Keratinocyte (primary cell): Measurements from ENCODE around the gene RBM39. TPM values are rescaled to one million over a fixed set of nuclear protein-coding genes. Genes with fewer than 3 reads are reported as not detected.

ENCODE experiments used
- DNase-seq: peaks from one replicate; pipeline ENCODE4 v3.0.0-alpha.2; 2011; ENCODE audit warnings: low read depth, missing footprints, low spot score
- FAIRE-seq: peaks from 2 replicates; lab custom pipeline; 2011; peaks lifted over from hg19 to GRCh38; lab: Jason Lieb, UNC
- H2AFZ ChIP-seq: 2 replicates; pipeline ENCODE4 v1.6.0; 2012; ENCODE audit warnings: low read length, control low read depth, inconsistent platforms; ENCODE audit not compliant: control insufficient read depth
- H3K27ac ChIP-seq: 2 replicates; pipeline ENCODE4 v1.5.1; 2011; ENCODE audit warnings: low read length; ENCODE audit not compliant: control insufficient read depth, insufficient read depth
- H3K27me3 ChIP-seq: 3 replicates; pipeline ENCODE4 v1.6.0; 2011; ENCODE audit warnings: low read length; ENCODE audit not compliant: control insufficient read depth, insufficient read depth; ENCODE audit errors: extremely low read depth
- H3K36me3 ChIP-seq, 2 experiments: 2 replicates in 1 of 2; 3 replicates in 1 of 2; pipeline ENCODE4 v1.5.1; 2011; ENCODE audit warnings: low read length in 2 of 2, mild to moderate bottlenecking in 1 of 2; ENCODE audit not compliant: control insufficient read depth in 2 of 2, insufficient read depth in 2 of 2; ENCODE audit errors: extremely low read depth in 1 of 2
- H3K4me1 ChIP-seq: 3 replicates; pipeline ENCODE4 v1.5.1; 2011; ENCODE audit warnings: low read length; ENCODE audit not compliant: control insufficient read depth, insufficient read depth; ENCODE audit errors: extremely low read depth
- H3K4me2 ChIP-seq: 3 replicates; pipeline ENCODE4 v1.6.0; 2011; ENCODE audit warnings: low read depth, low read length; ENCODE audit not compliant: control insufficient read depth, insufficient read depth; ENCODE audit errors: extremely low read depth
- H3K4me3 ChIP-seq, 3 experiments: fragments of 200-600 bp in 1 of 3; sonication (generic) in 1 of 3; 2 replicates in 2 of 3; 3 replicates in 1 of 3; pipeline ENCODE4 v1.5.1; 2011 to 2016; ENCODE audit warnings: low read length in 3 of 3, mild to moderate bottlenecking in 3 of 3, control low read depth in 2 of 3, inconsistent platforms in 1 of 3, low read depth in 1 of 3, mixed read lengths in 1 of 3, mixed run types in 1 of 3, moderate library complexity in 1 of 3; ENCODE audit not compliant: control insufficient read depth in 2 of 3, insufficient read depth in 2 of 3; ENCODE audit errors: extremely low read depth in 1 of 3
- H3K79me2 ChIP-seq: 2 replicates; pipeline ENCODE4 v1.6.0; 2012; ENCODE audit warnings: low read length; ENCODE audit not compliant: control insufficient read depth, insufficient read depth
- H3K9ac ChIP-seq: 3 replicates; pipeline ENCODE4 v1.6.0; 2011; ENCODE audit warnings: low read length; ENCODE audit not compliant: control insufficient read depth, insufficient read depth; ENCODE audit errors: extremely low read depth
- H3K9me1 ChIP-seq: 3 replicates; pipeline ENCODE4 v1.6.0; 2011; ENCODE audit warnings: low read length; ENCODE audit not compliant: control insufficient read depth, insufficient read depth; ENCODE audit errors: extremely low read depth
- H3K9me3 ChIP-seq: 2 replicates; pipeline ENCODE4 v1.5.1; 2012; ENCODE audit warnings: low read depth, low read length; ENCODE audit not compliant: control insufficient read depth
- H4K20me1 ChIP-seq: 3 replicates; pipeline ENCODE4 v1.6.0; 2011; ENCODE audit warnings: low read length; ENCODE audit not compliant: control insufficient read depth, insufficient read depth; ENCODE audit errors: extremely low read depth
- EZH2 ChIP-seq: IDR thresholded peaks from one replicate; pipeline ENCODE4 v1.6.1; 2012; ENCODE audit warnings: inconsistent platforms, mild to moderate bottlenecking, low read length, moderate library complexity
- dilution Hi-C: fragments of 300-500 bp; cut with MboI; formaldehyde crosslinking; loops from one replicate; pipeline ENCODE4 v1.7.0; 2020; ENCODE audit warnings: low sequenced_read_pairs; ENCODE audit not compliant: extremely low pct_ligation_motif_present
- polyA plus RNA-seq, 5 experiments: library from polyadenylated mRNA; depleted of rRNA in 3 of 5; stranded (reverse) in 3 of 5; stranded (forward) in 1 of 5; unstranded in 1 of 5; fragments of >200 nt; gene quantifications; 1 replicate in 1 of 5; 2 replicates in 3 of 5; 3 replicates in 1 of 5; pipeline versions ENCODE4 v1.2.1 to v1.2.3, GENCODE V29; 2011 to 2012; ENCODE audit warnings: missing spikeins in 2 of 5, low read depth in 1 of 5, low replicate concordance in 1 of 5
- TF ChIP-seq, protein P1 (sequence below), 3 experiments: IDR thresholded peaks in 1 of 3; conservative IDR thresholded peaks in 1 of 3; optimal IDR thresholded peaks in 1 of 3; 2 replicates in 2 of 3; 3 replicates in 1 of 3; pipeline versions ENCODE3 to v1.5.1; 2011; ENCODE audit warnings: low read length in 3 of 3, mild to moderate bottlenecking in 3 of 3, moderate library complexity in 2 of 3, control low read depth in 1 of 3, inconsistent platforms in 1 of 3; ENCODE audit not compliant: insufficient read depth in 2 of 3; ENCODE audit errors: extremely low read depth in 1 of 3

Gene RBM39
- polyA plus RNA-seq, 1 donor (not counting 4 experiments of a cell fraction or from before 2014, with no cell fraction given) = 146 TPM

DNA sequence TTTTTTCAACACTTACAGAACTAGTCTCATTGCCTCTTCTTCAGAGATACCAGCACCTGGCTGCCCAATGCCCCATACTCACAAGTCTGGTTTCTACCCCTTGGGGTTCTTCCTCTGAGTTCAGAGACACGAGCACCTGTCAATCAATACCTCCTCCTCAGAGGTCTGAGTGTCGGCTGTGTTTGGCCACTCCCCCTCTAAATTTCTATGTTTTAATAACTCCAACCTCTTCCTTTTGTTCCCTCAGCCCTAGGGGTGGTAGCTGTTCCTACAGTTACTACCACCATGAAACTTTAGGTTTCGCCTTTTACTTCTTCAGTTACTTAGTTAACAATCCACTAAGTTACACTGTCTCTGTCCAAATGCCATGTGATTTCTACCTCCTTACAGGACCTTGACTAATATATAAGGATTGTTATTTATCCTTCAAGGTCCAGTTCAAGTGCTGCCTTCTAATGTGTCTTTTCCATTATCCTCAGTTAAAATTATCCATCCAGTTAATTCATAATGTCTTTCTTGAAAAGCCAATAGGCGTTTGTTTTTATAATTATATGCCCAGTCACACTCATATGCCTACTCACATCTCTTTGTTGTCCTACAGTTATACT is 15.1 kb upstream of the RBM39 start:
- Histone ChIP-seq H3K9me3 (no peaks in the 10 kb centered on the region), H3K4me2 (no peak overlapping the region), H3K79me2 (no peaks in the 10 kb centered on the region), H3K36me3 (no peaks in the 10 kb centered on the region), H3K4me1 (peaks cover 9% of the 10 kb centered on the region), H3K9me1 (no peaks in the 10 kb centered on the region), H3K27me3 (no peaks in the 10 kb centered on the region), H4K20me1 (no peaks in the 10 kb centered on the region), H2AFZ (no peak overlapping the region), H3K27ac (no peak overlapping the region), H3K9ac (no peak overlapping the region), H3K4me3 (no peak overlapping the region)
- DNase-seq (no peak), FAIRE-seq (no peak)
- TF ChIP-seq, protein P1, sequence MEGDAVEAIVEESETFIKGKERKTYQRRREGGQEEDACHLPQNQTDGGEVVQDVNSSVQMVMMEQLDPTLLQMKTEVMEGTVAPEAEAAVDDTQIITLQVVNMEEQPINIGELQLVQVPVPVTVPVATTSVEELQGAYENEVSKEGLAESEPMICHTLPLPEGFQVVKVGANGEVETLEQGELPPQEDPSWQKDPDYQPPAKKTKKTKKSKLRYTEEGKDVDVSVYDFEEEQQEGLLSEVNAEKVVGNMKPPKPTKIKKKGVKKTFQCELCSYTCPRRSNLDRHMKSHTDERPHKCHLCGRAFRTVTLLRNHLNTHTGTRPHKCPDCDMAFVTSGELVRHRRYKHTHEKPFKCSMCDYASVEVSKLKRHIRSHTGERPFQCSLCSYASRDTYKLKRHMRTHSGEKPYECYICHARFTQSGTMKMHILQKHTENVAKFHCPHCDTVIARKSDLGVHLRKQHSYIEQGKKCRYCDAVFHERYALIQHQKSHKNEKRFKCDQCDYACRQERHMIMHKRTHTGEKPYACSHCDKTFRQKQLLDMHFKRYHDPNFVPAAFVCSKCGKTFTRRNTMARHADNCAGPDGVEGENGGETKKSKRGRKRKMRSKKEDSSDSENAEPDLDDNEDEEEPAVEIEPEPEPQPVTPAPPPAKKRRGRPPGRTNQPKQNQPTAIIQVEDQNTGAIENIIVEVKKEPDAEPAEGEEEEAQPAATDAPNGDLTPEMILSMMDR (optimal IDR thresholded peaks at IDR 0.05 in 1 of 3, IDR thresholded peaks at IDR 0.05 in 1 of 3, conservative IDR thresholded peaks at IDR 0.05 in 1 of 3; ENCODE audit: extremely low read depth in 1 of 3, insufficient read depth in 2 of 3, low read length in 3 of 3) = no peak
- dilution Hi-C loops = no loop called here

DNA sequence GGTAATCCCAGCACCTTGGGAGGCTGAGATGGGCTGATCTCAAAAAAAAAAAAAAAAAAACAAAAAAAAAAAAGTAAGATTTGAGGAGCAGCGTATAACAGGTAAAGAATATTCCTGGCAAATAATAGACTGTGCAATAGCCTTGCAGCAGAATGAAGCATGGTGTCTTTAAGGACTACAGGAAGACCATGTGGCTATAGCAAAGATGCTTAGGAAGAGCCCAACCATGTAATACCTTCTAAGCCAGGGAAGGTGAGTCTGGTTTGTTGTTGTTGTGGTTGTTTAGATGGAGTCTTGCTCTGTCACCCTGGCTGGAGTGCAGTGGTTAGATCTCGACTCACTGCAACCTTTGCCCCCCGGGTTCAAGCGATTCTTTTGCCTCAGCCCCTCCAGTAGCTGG is 14.3 kb upstream of the RBM39 start:
- Histone ChIP-seq H2AFZ (no peak overlapping the region), H3K36me3 (no peaks in the 10 kb centered on the region), H3K79me2 (no peaks in the 10 kb centered on the region), H4K20me1 (no peaks in the 10 kb centered on the region), H3K9me3 (no peaks in the 10 kb centered on the region), H3K27ac (no peak overlapping the region), H3K27me3 (no peaks in the 10 kb centered on the region), H3K9me1 (no peaks in the 10 kb centered on the region), H3K4me1 (peaks cover 7% of the 10 kb centered on the region), H3K4me3 (no peak overlapping the region), H3K4me2 (no peak overlapping the region), H3K9ac (no peak overlapping the region)
- FAIRE-seq (no peak), DNase-seq (no peak)
- dilution Hi-C loops = no loop called here
- TF ChIP-seq, protein P1 (optimal IDR thresholded peaks at IDR 0.05 in 1 of 3, IDR thresholded peaks at IDR 0.05 in 1 of 3, conservative IDR thresholded peaks at IDR 0.05 in 1 of 3; ENCODE audit: extremely low read depth in 1 of 3, insufficient read depth in 2 of 3, low read length in 3 of 3) = no peak
- no peak for TF ChIP-seq EZH2
